Brain microvascular endothelial cell (primary cell): ENCODE measurements around the gene CCDC3.
A peak's percentile ranks its signal among the peaks of the same experiment; 100 is the strongest.

ENCODE experiments used
- DNase-seq: peaks from one replicate; pipeline ENCODE4 v3.0.0-alpha.2; 2020
- H3K27ac ChIP-seq: fragments of 250-450 bp; sonication (Bioruptor Pico); 2 replicates; pipeline ENCODE4 v1.5.1; 2020; ENCODE audit warnings: mild to moderate bottlenecking, moderate library complexity
- H3K27me3 ChIP-seq: fragments of 250-450 bp; sonication (Bioruptor Pico); replicated peaks from 2 replicates; pipeline ENCODE4 v1.5.1; 2020; ENCODE audit warnings: mild to moderate bottlenecking
- H3K36me3 ChIP-seq: fragments of 250-450 bp; sonication (Bioruptor Pico); replicated peaks from 2 replicates; pipeline ENCODE4 v1.5.1; 2020; ENCODE audit warnings: mild to moderate bottlenecking
- H3K4me3 ChIP-seq: 2 replicates; pipeline ENCODE4 v1.5.1; 2011; ENCODE audit warnings: low read depth, mild to moderate bottlenecking, control low read depth, low read length, moderate library complexity
- CTCF ChIP-seq: IDR thresholded peaks from 2 replicates; pipeline ENCODE4 v1.5.1; 2011; ENCODE audit warnings: low read depth, mild to moderate bottlenecking, moderate library complexity, low read length, control low read depth, inconsistent platforms; ENCODE audit errors: missing control alignments
- in situ Hi-C: cut with HindIII; loops from 2 replicates; pipeline ENCODE4 v1.10.0; 2017; ENCODE audit warnings: low sequenced_read_pairs, low pct_ligation_motif_present

The CCDC3 gene

DNA sequence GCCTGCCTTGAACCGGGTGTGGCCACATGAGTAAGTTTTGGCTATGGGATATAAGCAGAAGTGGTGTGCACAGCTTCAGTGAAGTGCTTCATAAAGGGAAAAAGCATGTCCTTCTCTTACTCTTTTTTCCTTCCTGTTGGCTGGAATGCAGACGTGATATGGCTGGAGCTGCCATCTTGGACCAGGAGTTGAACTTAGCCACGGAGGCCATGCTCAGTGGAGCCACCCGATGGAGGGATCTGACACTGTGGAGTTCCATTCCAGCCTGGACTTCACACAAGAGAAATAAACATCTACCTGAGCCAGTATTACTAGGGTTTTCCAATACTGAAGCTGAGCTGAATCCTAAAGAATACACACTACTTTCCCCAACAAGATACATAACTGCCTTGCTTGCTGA, 52.3 kb downstream of the CCDC3 start:
- H3K27me3 ChIP-seq = no peaks in the 10 kb centered on the region
- peak; percentile 36 for TF ChIP-seq CTCF
- H3K27ac ChIP-seq = no peak overlapping the region
- no peaks in the 10 kb centered on the region for H3K36me3 ChIP-seq
- DNase-seq = no peak
- H3K4me3 ChIP-seq = no peak overlapping the region
- in situ Hi-C loops = no loop called here

DNA sequence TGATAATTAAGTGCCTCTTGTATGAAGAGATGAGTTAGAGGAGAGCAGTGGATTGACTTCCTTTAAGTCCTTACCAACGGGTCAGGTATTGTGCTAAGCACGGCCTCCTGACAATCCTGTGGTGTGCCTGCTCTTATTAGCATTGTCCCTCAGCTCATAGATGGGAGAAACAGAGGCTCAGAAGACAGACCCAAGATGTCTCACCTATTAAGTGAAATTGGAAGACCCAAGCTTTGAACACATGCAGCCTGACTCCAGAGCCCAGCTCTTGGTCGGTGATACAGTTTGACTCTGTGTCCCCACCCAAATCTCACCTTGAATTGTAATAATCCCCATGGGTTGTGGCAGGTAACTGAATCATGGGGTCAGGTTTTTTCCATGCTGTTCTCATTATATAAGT, 53.8 kb downstream of the CCDC3 start:
- in situ Hi-C loops = no loop called here

GRCh38 chr10:12946372-12946771, 55.1 kb downstream of the CCDC3 start:
- H3K27me3 ChIP-seq = no peaks in the 10 kb centered on the region
- no peak for DNase-seq
- no peaks in the 10 kb centered on the region for H3K36me3 ChIP-seq
- no peak for TF ChIP-seq CTCF
- in situ Hi-C loops = no loop called here
- peak overlapping the region; percentile 44 for H3K27ac ChIP-seq
- no peak overlapping the region for H3K4me3 ChIP-seq

More for the DNA sequence above, 53.8 kb downstream of the CCDC3 start:
- H3K4me3 ChIP-seq = no peak overlapping the region
- no peaks in the 10 kb centered on the region for H3K36me3 ChIP-seq
- H3K27me3 ChIP-seq = no peaks in the 10 kb centered on the region
- DNase-seq = no peak
- H3K27ac ChIP-seq = no peak overlapping the region
- no peak for TF ChIP-seq CTCF

DNA sequence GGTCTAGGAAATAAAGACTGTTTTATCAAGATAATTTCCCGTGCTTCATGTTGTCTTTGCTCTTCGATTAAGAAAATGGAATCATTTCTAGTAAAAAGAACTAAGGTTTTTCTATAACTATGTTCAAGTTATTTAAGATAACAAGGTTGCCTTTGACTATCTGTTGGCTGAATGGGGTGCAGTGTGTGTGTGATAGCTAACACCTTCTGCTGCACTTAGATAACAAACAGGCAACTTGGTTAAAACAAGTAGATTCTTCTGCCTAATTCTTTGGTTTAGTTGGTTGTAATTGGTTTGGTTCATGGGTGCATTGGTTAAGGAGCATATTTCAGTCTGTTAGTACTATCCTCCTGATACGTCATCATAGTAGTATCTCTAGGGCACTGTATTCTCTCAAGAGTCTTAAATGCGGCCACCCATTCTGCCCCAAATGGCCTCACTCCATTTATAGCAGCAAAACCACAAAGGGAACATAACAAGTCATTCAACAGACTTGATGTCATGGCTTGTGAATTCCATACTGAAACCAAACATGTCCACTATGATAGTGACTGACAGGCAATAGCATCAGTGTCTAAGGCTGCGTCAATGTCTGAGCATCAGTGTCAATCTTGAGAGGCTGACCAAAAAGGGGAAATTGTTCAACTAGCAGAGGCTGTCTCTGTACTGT, 55.7 kb downstream of the CCDC3 start:
- H3K27me3 ChIP-seq = no peaks in the 10 kb centered on the region
- DNase-seq = peak; percentile 90
- H3K4me3 ChIP-seq = no peak overlapping the region
- in situ Hi-C loops = no loop called here
- TF ChIP-seq CTCF = no peak
- peak overlapping the region; percentile 44 for H3K27ac ChIP-seq
- H3K36me3 ChIP-seq = no peaks in the 10 kb centered on the region

DNA sequence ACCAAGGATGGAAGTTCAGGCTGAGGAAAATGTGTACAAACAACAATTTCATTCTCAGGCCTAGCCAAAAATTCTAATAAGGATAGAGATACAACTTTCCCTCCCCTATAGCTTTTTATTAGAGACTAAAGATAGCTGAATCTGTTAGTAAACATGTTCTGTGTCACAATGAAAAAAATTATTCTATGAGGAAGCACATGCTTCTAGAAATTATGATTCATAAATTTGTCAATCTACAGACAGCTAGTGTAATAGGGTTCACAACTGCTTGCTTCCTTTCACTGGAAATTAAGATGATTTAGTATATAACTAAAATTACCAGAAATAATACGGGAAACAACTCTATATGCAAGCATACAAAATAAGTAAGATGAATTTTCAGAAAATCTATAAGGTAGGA, 56.6 kb downstream of the CCDC3 start:
- Histone ChIP-seq H3K4me3 (no peak overlapping the region), H3K27me3 (no peaks in the 10 kb centered on the region), H3K27ac (no peak overlapping the region), H3K36me3 (no peaks in the 10 kb centered on the region)
- TF ChIP-seq CTCF = no peak
- in situ Hi-C loops = no loop called here
- DNase-seq = no peak

DNA sequence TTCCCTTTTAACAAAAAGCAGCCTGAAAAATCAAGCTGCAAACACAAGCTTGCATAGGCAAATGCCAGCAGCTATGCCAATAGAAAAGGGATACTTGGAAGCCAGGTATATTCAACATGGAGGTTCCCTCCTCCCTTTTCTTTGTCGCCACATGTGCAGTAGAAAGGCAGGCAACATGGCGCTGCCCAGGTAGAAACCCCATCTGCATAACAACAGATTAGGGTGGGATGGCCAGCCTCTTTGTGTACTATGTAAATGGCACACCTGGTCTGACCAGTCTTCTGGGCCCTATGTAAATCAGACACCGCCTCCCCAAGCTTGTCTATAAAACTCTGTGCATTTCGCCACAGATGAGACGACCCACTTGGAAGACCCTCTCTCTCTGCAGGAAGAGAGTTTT, 58.1 kb downstream of the CCDC3 start:
- H3K27ac ChIP-seq = no peak overlapping the region
- no peaks in the 10 kb centered on the region for H3K36me3 ChIP-seq
- in situ Hi-C loops = no loop called here
- no peaks in the 10 kb centered on the region for H3K27me3 ChIP-seq
- no peak for TF ChIP-seq CTCF
- no peak for DNase-seq
- H3K4me3 ChIP-seq = no peak overlapping the region
